ENCODE results near the gene GALNS.
A peak's percentile ranks its signal among the peaks of the same experiment; 100 is the strongest.

The GALNS gene

DNA sequence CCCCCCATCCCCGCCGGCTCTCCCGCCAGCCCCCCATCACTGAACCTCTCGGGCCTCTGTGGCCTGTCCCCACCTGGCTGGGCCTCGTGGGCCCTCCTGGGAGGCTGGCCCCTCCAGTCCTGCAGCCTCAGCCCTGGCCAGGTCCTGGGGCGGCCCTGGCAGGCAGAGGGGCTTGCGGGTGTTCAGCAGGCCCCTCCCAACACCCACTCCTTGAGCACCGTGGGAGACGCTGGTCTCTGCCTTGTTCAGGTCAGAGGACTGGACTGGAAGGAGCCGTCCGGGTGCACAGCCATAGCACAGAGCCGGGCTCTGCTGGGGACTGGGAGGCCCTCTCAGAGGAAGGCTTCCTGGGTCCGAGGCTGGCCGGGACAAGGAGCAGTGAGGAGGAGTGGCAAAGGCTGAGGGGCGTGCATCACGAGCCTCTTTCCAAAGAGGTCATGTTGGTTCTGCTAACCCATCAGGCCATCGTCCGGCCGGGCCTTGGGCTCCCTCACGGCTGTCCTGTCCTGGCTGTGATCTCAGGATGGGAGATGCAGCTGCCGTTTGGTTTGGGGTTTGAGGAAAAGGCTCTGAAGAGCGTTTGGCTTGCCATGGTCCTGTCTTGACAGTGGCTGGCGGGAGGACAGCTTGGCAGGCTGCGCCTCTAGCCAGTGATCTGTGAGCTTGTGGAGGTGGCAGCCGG is 16.0 kb upstream of the GALNS start:
- peaks cover 11% of the 10 kb centered on the region for H3K4me1 ChIP-seq (ENCODE audit: insufficient read depth, insufficient read length)
- no peaks in the 10 kb centered on the region for H3K36me3 ChIP-seq (ENCODE audit: insufficient read depth, insufficient read length, low read length)
- no peak for TF ChIP-seq ZNF274 (IDR thresholded peaks at IDR 0.05; ENCODE audit: low read depth, low read length)
- no peaks in the 10 kb centered on the region for H3K27me3 ChIP-seq (ENCODE audit: insufficient read depth, insufficient read length)
- no peaks in the 10 kb centered on the region for H3K9me3 ChIP-seq (ENCODE audit: insufficient read depth, low read length)
- H3K4me3 ChIP-seq (ENCODE audit: insufficient read length, low read depth), result no peak overlapping the region
- no peak overlapping the region for H3K9ac ChIP-seq (ENCODE audit: insufficient read length, low read depth)
- DNase-seq (ENCODE audit: low read depth, low spot score), result no peak

DNA sequence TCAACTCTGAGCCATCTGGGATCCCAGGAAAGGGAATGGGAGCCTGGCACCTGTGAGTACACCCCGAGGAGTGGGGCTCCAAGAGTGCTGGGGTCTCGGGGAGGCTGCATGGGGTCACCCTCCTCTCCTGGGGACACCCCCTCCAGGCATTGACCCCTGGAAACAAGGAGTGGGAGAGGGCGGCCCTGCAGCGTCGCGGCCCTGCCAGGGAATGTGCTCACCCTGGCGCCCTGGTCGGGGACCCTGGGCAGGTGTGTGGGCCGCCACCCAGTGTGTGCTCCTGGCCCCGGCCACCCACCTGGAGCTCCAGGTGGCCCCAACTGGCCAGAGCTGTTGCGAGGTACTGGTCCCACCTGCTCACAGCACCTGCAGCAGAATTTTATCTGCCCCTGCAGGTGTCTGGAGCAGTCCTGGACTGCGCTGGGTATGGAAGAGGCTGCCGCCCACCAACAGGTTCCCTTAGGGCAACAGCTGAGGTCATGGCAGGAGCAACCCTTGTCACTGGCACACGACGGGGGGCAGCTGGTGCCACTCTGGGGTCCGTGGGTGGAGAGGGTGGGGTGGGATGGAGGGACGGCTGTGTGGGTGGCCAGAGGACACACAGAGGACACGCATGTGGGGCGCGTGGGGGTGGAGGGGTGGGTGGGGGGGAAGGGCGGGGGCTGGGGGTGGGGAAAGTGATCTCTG is 15.1 kb upstream of the GALNS start:
- no peak for DNase-seq (ENCODE audit: low read depth, low spot score)
- no peak overlapping the region for H3K9ac ChIP-seq (ENCODE audit: insufficient read length, low read depth)
- no peaks in the 10 kb centered on the region for H3K27me3 ChIP-seq (ENCODE audit: insufficient read depth, insufficient read length)
- no peaks in the 10 kb centered on the region for H3K36me3 ChIP-seq (ENCODE audit: insufficient read depth, insufficient read length, low read length)
- no peak overlapping the region for H3K4me3 ChIP-seq (ENCODE audit: insufficient read length, low read depth)
- TF ChIP-seq YY1 (IDR thresholded peaks at IDR 0.05; ENCODE audit: insufficient read depth, insufficient read length) (no peak), SUZ12 (IDR thresholded peaks at IDR 0.05; ENCODE audit: extremely low read depth, insufficient read depth, insufficient read length) (no peak), ZNF274 (IDR thresholded peaks at IDR 0.05; ENCODE audit: low read depth, low read length) (no peak)
- H3K4me1 ChIP-seq (ENCODE audit: insufficient read depth, insufficient read length), result peaks cover 10% of the 10 kb centered on the region
- no peaks in the 10 kb centered on the region for H3K9me3 ChIP-seq (ENCODE audit: insufficient read depth, low read length)

DNA sequence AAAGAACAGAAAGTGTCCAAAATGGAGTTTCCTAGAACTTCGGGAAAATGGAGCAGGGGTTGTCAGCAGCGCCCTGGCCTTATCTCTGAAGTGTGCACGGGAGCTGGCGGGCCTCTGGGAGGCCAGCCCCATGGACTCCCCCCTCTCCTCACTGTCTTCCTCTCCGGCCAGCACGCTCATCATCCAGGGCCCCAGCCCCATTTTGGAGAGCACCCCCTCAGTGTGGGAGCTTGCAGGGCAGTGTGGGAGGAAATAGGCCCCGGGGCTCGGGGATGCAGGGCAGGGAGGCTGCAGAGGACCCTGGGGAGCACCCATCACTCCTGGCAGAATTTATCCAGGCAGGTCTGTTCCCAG is 14.6 kb upstream of the GALNS start:
- no peaks in the 10 kb centered on the region for H3K9me3 ChIP-seq (ENCODE audit: insufficient read depth, low read length)
- peaks cover 14% of the 10 kb centered on the region for H3K4me1 ChIP-seq (ENCODE audit: insufficient read depth, insufficient read length)
- H3K36me3 ChIP-seq (ENCODE audit: insufficient read depth, insufficient read length, low read length), result no peaks in the 10 kb centered on the region
- no peak overlapping the region for H3K4me3 ChIP-seq (ENCODE audit: insufficient read length, low read depth)
- no peak overlapping the region for H3K9ac ChIP-seq (ENCODE audit: insufficient read length, low read depth)
- TF ChIP-seq ZNF274 (IDR thresholded peaks at IDR 0.05; ENCODE audit: low read depth, low read length), result no peak
- no peak for DNase-seq (ENCODE audit: low read depth, low spot score)
- no peaks in the 10 kb centered on the region for H3K27me3 ChIP-seq (ENCODE audit: insufficient read depth, insufficient read length)

DNA sequence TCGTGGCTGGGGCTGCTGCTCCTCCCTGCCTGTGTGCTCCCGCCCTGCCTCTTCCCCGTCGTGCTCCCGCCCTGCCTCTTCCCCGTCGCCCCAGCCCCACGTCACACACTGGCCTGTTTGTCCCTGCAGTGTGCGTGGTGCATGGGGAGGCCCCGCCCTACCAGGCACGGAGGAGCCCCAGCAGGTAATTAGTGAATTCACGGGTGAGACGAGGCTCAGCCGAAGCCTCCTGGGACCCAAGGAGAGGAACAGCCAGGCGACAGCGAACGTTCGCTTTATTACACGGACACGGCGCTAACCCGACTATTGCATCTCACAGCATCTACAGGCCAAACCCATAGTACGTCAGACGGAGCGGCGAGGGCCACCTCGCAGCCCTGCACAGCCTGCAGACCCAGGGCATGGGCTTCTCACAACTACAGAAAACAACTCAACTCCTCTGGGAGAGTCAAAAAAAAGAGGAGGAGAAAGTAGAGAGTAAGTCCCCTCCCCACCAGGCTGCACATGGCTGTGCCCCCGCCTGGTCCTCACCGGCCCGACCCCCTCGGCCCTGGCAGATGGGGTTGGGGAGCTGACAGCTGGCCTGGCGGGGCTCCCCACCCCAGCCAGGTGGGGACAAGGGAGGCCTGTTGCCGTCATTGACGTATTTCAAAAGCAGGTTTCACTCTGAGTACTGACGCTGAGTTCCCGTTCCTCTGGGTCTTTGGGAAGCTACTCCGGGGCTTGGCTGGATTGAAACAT is 14.0 kb upstream of the GALNS start:
- no peaks in the 10 kb centered on the region for H3K36me3 ChIP-seq (ENCODE audit: insufficient read depth, insufficient read length, low read length)
- TF ChIP-seq YY1 (IDR thresholded peaks at IDR 0.05; ENCODE audit: insufficient read depth, insufficient read length) (no peak), ZNF274 (IDR thresholded peaks at IDR 0.05; ENCODE audit: low read depth, low read length) (no peak), SUZ12 (IDR thresholded peaks at IDR 0.05; ENCODE audit: extremely low read depth, insufficient read depth, insufficient read length) (no peak)
- no peak overlapping the region for H3K4me3 ChIP-seq (ENCODE audit: insufficient read length, low read depth)
- H3K9me3 ChIP-seq (ENCODE audit: insufficient read depth, low read length), result no peaks in the 10 kb centered on the region
- H3K9ac ChIP-seq (ENCODE audit: insufficient read length, low read depth), result peak overlapping the region; percentile 6
- H3K27me3 ChIP-seq (ENCODE audit: insufficient read depth, insufficient read length), result no peaks in the 10 kb centered on the region
- DNase-seq (ENCODE audit: low read depth, low spot score), result no peak
- peaks cover 18% of the 10 kb centered on the region for H3K4me1 ChIP-seq (ENCODE audit: insufficient read depth, insufficient read length)

DNA sequence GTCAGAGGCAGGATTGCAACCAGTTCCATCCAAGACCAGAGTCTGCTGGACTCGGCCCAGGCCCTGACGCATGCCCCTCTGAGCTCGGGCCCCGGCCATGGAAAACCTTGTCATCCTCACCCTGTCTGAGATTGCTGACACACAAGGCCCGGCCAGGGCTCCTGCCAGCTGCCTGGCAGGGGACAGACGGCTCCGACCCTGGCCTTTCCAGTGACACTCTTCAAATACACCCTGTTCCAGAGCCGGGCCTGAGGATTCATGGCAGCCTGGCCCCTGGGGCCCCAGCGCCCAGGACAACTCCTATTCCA is 12.9 kb upstream of the GALNS start:
- Histone ChIP-seq H3K9me3 (ENCODE audit: insufficient read depth, low read length) (no peaks in the 10 kb centered on the region), H3K27me3 (ENCODE audit: insufficient read depth, insufficient read length) (no peaks in the 10 kb centered on the region), H3K4me1 (ENCODE audit: insufficient read depth, insufficient read length) (peaks cover 18% of the 10 kb centered on the region), H3K36me3 (ENCODE audit: insufficient read depth, insufficient read length, low read length) (no peaks in the 10 kb centered on the region), H3K9ac (ENCODE audit: insufficient read length, low read depth) (no peak overlapping the region), H3K4me3 (ENCODE audit: insufficient read length, low read depth) (no peak overlapping the region)
- DNase-seq (ENCODE audit: low read depth, low spot score), result no peak
- TF ChIP-seq SUZ12 (IDR thresholded peaks at IDR 0.05; ENCODE audit: extremely low read depth, insufficient read depth, insufficient read length) (no peak), YY1 (IDR thresholded peaks at IDR 0.05; ENCODE audit: insufficient read depth, insufficient read length) (no peak), ZNF274 (IDR thresholded peaks at IDR 0.05; ENCODE audit: low read depth, low read length) (no peak)

DNA sequence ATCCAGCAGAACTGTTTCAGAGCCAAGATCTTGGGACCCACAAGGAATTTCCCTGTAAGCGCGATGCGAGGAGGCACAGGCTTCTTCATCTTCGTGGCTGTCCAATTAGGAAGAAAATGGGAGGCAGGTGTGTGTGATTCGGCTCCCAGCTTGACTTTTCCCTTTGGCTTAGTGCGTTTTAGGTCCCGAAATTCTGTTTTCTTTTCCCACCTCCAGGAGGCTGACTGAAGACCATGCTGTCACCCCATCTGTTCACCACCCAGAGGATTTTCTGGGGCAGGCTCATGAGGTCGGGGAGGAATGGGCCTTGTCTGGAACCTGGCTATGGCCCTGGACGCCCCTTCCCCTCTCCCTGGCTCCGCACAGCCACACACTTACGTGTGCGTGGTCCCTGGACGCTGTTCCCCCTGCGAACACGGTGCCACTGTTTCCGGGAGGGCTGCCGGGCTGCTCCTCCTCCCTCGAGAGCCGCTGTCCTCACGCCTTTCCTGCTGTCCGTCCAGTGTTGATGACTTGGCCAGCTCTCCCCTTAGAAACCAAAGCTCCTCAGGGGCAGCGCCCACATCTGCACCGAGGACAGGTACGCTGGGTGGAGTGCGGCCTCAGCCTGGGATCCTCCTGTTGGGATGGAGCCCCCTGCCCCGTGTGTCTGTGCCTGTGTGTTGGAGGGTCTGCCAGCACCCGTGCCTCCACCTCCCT is 12.4 kb upstream of the GALNS start:
- no peak for TF ChIP-seq ZNF274 (IDR thresholded peaks at IDR 0.05; ENCODE audit: low read depth, low read length)
- no peak overlapping the region for H3K9ac ChIP-seq (ENCODE audit: insufficient read length, low read depth)
- H3K27me3 ChIP-seq (ENCODE audit: insufficient read depth, insufficient read length), result no peaks in the 10 kb centered on the region

DNA sequence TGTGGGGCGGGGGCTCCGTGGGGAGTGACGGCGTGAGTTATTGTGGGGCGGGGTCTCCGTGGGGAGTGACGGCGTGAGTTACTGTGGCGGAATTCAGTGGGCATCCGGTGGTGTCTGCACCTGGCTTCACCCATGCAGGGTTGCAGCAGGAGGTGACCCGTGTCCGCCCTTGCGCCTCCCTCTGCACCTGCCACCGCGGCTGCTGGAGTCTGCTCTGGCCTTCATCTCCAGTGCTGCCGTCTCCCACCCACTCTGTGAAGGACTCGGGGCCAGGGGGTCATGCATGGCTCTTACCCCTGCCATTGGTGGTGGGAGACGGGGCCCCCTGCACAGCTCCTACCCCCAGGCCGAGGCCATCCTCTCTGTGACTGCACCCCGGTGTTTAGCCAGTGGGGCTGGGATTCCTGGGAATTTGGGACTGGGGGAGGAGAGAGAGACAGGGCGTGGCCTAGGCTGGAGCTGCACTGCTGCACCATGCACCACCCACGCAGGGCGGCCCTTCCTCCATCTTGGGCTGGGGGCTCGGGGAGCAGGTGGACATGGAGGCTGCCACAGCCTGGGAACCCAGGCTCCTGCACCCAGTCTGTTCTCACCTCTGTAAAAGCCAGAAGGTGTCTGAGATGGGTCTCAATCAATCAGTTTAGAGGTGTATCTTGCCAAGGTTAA is 11.0 kb upstream of the GALNS start:
- DNase-seq (ENCODE audit: low read depth, low spot score), result no peak
- Histone ChIP-seq H3K36me3 (ENCODE audit: insufficient read depth, insufficient read length, low read length) (peaks cover 8% of the 10 kb centered on the region), H3K9ac (ENCODE audit: insufficient read length, low read depth) (no peak overlapping the region), H3K4me3 (ENCODE audit: insufficient read length, low read depth) (no peak overlapping the region), H3K4me1 (ENCODE audit: insufficient read depth, insufficient read length) (peaks cover 22% of the 10 kb centered on the region), H3K9me3 (ENCODE audit: insufficient read depth, low read length) (no peaks in the 10 kb centered on the region), H3K27me3 (ENCODE audit: insufficient read depth, insufficient read length) (no peaks in the 10 kb centered on the region)
- TF ChIP-seq ZNF274 (IDR thresholded peaks at IDR 0.05; ENCODE audit: low read depth, low read length), result no peak

More for the DNA sequence above, 12.4 kb upstream of the GALNS start:
- H3K36me3 ChIP-seq (ENCODE audit: insufficient read depth, insufficient read length, low read length), result no peaks in the 10 kb centered on the region
- no peak for DNase-seq (ENCODE audit: low read depth, low spot score)
- no peaks in the 10 kb centered on the region for H3K9me3 ChIP-seq (ENCODE audit: insufficient read depth, low read length)
- H3K4me3 ChIP-seq (ENCODE audit: insufficient read length, low read depth), result no peak overlapping the region
- H3K4me1 ChIP-seq (ENCODE audit: insufficient read depth, insufficient read length), result peaks cover 18% of the 10 kb centered on the region

All from NT2/D1 (cell line).